ENCODE data around the gene LSM10.

Gene LSM10

DNA sequence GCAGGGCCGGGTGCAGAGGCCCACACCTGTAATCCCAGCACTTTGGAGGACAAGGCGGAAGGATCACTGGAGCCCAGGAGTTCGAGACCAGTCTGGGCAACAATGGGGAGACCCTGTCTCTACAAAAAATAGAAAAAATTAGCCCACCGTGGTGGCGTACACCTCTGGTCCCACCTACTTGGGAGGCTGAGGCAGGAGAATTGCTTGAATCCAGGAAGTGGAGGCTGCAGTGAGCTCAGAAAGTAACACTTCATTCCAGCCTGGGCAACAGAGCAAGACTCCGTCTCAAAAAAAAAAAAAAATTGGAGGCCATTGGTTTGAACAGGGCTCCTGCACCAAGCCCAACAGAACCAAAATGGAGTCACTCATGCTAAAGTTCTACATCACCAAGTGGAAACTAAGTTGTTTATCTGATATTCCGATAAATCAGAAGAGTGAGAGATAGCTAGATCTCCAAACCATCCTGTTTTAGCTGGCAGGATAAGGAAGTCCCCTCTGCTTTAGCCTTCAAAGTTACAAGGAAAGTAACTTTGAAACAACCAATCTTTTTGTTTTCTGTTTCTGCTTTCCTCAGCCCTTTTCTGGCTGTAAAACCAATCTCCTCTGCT lies 766 bp upstream of the LSM10 start:
- Mint-ChIP-seq H3K4me3 (peak overlapping the region; percentile 93), H3K4me1 (peaks cover 52% of the 10 kb centered on the region), H3K27me3 (ENCODE audit: low read depth, poor library complexity) (peaks cover 4% of the 10 kb centered on the region), H3K36me3 (ENCODE audit: low read depth) (no peaks in the 10 kb centered on the region), H3K27ac (peak overlapping the region; percentile 96), H3K9me3 (no peaks in the 10 kb centered on the region)
- TF ChIP-seq, protein P1, sequence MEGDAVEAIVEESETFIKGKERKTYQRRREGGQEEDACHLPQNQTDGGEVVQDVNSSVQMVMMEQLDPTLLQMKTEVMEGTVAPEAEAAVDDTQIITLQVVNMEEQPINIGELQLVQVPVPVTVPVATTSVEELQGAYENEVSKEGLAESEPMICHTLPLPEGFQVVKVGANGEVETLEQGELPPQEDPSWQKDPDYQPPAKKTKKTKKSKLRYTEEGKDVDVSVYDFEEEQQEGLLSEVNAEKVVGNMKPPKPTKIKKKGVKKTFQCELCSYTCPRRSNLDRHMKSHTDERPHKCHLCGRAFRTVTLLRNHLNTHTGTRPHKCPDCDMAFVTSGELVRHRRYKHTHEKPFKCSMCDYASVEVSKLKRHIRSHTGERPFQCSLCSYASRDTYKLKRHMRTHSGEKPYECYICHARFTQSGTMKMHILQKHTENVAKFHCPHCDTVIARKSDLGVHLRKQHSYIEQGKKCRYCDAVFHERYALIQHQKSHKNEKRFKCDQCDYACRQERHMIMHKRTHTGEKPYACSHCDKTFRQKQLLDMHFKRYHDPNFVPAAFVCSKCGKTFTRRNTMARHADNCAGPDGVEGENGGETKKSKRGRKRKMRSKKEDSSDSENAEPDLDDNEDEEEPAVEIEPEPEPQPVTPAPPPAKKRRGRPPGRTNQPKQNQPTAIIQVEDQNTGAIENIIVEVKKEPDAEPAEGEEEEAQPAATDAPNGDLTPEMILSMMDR (IDR thresholded peaks at IDR 0.05), result no peak
- DNase-seq, result no peak

DNA sequence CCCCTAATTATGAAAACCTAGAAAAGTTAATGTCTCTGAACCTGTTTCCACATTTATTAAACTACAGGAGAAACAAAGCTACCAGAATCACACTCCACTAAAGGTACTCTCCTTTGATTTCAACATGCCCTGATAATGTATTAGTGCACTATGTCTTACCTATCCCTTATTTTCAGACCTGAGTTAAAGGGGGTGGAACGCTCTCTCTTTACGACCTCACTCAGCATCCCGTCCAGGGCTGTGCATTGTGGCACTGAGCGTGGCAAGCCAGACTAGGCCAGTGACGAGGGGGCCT lies 678 bp downstream of the LSM10 start:
- peak overlapping the region; percentile 93 for H3K27ac Mint-ChIP-seq
- H3K9me3 Mint-ChIP-seq, result no peaks in the 10 kb centered on the region
- peaks cover 8% of the 10 kb centered on the region for H3K36me3 Mint-ChIP-seq (ENCODE audit: low read depth)
- peak overlapping the region; percentile 93 for H3K4me3 Mint-ChIP-seq
- H3K4me1 Mint-ChIP-seq, result peaks cover 45% of the 10 kb centered on the region
- peaks cover 4% of the 10 kb centered on the region for H3K27me3 Mint-ChIP-seq (ENCODE audit: low read depth, poor library complexity)
- TF ChIP-seq, protein P1 (IDR thresholded peaks at IDR 0.05), result no peak
- no peak for DNase-seq

DNA sequence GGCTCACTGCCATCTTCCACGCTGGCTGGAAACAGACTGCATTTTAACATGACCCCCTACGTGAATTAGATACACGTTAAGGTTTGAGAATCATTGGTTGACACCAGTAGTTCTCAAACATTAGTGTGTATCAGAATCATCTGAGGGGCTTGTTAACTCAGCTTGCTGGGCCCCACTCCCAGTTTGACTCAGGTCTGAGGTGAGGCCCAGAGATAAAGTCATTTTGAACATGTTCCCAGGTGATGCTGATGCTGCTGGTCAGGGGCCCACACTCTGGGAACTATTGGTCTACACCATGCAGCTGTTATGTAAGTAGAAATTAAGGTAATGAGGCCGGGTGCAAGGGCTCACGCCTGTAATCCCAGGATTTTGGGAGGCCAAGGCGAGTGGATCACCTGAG lies 1.3 kb downstream of the LSM10 start:
- Mint-ChIP-seq H3K36me3 (ENCODE audit: low read depth) (peaks cover 10% of the 10 kb centered on the region), H3K27me3 (ENCODE audit: low read depth, poor library complexity) (peaks cover 4% of the 10 kb centered on the region), H3K4me1 (peaks cover 43% of the 10 kb centered on the region), H3K4me3 (peak overlapping the region; percentile 93), H3K9me3 (no peaks in the 10 kb centered on the region), H3K27ac (peak overlapping the region; percentile 78)
- TF ChIP-seq, protein P1 (IDR thresholded peaks at IDR 0.05), result no peak
- DNase-seq, result no peak

DNA sequence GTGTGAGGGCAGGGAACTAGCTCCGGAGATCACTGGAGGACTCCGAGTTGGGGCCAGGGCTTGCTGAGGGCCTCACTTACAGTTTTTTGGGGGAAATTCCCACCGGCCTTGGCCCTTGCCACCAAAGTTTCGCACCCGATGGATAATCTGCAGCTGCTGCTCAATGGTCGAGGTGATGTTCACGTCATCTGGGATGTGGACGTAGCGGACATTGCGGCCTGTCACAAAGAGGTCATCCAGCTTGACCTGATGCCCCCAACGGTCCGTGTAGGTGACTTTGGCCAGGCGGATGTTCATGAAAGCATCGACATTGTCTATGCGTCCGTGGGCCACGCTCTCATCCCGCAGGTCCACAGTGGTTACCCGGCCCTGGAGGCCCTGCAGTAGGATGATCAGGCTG lies 4.0 kb downstream of the LSM10 start:
- Mint-ChIP-seq H3K27me3 (ENCODE audit: low read depth, poor library complexity) (peaks cover 4% of the 10 kb centered on the region), H3K4me1 (peaks cover 31% of the 10 kb centered on the region), H3K27ac (no peak overlapping the region), H3K36me3 (ENCODE audit: low read depth) (peaks cover 14% of the 10 kb centered on the region), H3K9me3 (no peaks in the 10 kb centered on the region), H3K4me3 (no peak overlapping the region)
- TF ChIP-seq, protein P1 (IDR thresholded peaks at IDR 0.05), result no peak
- DNase-seq, result no peak

DNA sequence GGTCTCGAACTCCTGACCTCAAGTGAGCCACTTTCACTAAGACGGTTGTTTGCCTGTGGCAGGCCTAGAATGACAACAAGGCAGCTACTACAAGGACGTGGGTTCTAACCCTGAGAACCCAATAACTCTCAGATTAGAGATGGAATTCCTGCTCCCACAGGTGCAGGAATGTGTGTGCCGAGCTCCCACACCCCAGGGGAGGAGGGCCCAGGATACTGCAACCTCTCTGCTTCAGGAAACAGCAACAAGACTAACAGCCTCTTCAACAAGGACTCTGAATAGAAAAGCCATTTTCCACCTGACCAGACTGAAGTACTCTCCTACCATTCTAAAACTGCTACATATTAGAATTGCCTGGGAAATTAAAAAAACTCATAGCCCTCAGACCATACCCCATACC lies 4.9 kb downstream of the LSM10 start:
- no peaks in the 10 kb centered on the region for H3K27me3 Mint-ChIP-seq (ENCODE audit: low read depth, poor library complexity)
- no peaks in the 10 kb centered on the region for H3K9me3 Mint-ChIP-seq
- H3K27ac Mint-ChIP-seq, result no peak overlapping the region
- H3K4me1 Mint-ChIP-seq, result peaks cover 27% of the 10 kb centered on the region
- peaks cover 14% of the 10 kb centered on the region for H3K36me3 Mint-ChIP-seq (ENCODE audit: low read depth)
- no peak for DNase-seq
- TF ChIP-seq, protein P1 (IDR thresholded peaks at IDR 0.05), result no peak
- H3K4me3 Mint-ChIP-seq, result no peak overlapping the region

- no peaks in the 10 kb centered on the region for H3K9me3 Mint-ChIP-seq
- no peak for DNase-seq
- no peaks in the 10 kb centered on the region for H3K27me3 Mint-ChIP-seq (ENCODE audit: low read depth, poor library complexity)
- no peak overlapping the region for H3K27ac Mint-ChIP-seq
- peaks cover 29% of the 10 kb centered on the region for H3K4me1 Mint-ChIP-seq
- H3K4me3 Mint-ChIP-seq, result no peak overlapping the region
- H3K36me3 Mint-ChIP-seq (ENCODE audit: low read depth), result peaks cover 14% of the 10 kb centered on the region
- TF ChIP-seq, protein P1 (IDR thresholded peaks at IDR 0.05), result no peak
Measured at GRCh38 chr1:36391271-36391670, 6.4 kb downstream of the LSM10 start.
